ENCODE results near the gene CALML4.
"Not testable (repeated sequence)": the region's sequence is repeated elsewhere in the genome, so short reads cannot be mapped to it uniquely, and the experiment has no call there.

Gene CALML4

DNA sequence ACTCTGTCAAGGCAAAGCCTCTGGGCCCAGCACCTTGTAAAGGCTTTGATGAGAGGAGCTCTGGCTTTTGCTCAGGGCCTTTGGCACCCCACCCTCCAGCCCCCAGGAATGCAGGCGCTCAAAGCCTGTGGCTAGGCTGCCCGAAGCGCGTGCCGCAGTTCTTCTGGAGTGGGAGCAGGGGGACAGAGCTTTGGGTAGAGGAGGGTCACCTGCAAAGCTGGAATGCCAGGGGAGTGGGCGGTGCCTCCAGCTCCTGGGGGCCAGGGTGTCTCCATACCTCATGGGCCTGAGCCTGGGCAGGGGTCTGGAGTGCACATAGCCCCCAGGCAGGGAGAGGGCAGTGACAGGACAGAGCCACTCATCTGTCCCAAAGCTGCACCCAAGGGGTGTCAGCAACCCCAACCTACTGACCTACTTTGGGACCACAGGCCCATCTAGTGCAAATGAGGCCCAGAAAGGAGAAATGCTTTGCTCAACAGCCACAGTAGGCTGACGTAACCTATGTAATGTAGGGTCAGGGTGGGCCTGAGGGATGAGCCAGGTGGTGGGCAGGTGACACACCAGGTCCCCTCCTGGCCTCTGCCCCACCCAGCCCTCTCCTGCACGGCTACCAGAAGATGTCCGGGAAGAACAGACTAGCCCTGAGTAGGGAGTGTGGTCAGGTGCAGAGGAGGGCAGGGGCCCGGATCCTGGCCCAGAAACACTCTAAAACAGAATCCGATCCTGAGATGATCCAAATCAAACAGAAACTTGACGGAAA lies 2.2 kb upstream of the CALML4 start:
- no peak for DNase-seq

GRCh38 chr15:68206711-68207151 lies 1.6 kb upstream of the CALML4 start:
- DNase-seq: no peak

GRCh38 chr15:68205954-68206539 lies 915 bp upstream of the CALML4 start:
- no peak for DNase-seq

DNA sequence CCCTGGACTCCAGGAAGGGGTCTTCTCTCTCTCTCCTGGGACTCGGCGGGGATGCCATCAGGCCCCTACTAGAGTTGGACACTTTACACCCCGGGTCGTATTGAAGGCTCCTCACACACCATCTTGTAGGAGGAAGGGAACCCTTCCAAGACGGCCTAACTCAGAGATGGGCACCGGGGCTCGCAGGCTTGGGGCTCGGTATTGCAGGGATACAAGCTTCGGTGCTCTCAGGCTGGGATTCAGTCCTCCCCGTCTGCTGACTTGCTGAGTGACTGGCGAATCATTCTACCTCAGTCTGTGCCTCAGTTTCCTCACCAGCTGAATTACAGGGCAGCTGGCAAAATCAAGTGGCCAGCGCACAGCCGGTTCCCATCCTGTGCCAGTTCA lies 419 bp upstream of the CALML4 start:
- DNase-seq: no peak

DNA sequence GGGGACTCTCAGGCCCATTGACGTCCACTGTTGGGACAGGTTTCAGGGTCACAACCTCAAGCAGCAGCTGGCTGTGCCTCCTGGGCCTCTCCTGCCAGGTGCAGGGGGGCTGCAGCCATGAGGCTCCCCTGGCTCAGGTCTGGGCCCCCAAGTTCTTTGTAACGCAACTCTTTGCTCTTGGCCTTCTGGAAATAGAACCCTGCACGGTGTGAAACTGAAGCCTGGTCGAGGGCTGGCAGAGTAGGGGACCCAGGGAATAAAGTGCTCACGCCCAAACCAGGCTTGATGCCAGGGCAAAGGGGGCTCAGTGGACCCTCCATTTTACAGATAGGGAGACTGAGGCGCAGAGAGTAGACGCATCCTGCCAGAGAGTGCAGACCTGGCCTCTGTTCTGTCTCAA lies 771 bp downstream of the CALML4 start:
- no peak for DNase-seq

DNA sequence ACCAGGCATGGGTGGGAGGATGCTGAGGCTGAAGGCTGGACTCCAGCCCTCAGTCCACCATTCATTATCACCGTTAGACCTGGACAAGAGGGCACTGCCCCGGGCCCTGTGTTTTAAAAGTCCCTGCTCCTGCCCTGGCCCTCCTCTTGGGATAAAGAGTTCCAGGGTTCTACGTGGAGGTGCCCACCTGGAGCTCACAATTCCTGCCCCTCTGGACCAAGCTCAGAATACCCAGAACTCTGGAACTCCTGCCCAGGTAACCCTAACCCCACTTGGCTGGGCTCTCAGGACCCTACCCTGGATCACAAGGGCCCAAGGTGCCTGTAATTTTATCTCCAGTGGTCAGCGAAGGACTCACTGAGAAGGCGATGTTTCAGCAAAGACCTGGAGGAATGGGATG lies 1.2 kb downstream of the CALML4 start:
- no peak for DNase-seq

DNA sequence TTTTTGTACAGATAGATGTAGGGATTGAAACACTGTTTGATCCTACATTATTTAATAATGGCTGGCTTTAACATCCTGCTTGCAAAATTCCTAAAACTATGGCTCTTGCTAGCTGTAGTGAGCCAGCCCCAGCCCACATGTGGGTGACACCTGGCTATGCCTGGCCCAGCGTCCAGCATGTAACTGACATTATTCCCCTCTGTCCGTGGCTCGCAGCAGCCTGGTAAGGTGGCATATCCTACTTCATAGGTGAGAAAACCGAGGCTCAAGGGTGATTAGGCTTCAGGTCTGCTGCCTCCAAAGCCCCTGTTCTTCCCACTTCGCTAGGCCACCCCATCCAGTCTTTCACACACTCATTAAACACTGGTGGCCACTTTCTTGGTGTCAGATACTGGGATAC lies 1.6 kb downstream of the CALML4 start:
- no peak for DNase-seq

DNA sequence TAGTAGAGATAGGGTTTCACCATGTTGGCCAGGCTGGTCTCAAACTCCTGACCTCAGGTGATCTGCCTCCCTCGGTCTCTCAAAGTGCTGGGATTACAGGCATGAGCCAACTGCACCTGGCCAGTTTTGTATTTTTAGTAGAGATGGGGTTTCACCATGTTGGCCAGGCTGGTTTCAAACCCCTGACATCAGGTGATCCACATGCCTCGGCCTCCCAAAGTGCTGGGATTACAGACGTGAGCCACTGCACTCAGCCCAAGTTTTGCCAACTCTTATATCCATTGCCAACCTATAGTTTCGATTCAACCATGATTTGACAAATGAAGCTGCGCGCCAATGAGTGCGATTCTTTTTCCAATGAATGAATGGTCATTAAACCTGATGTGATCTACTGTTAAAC lies 2.1 kb downstream of the CALML4 start:
- DNase-seq: not testable (repeated sequence)

GRCh38 chr15:68201879-68202261 lies 3.3 kb downstream of the CALML4 start:
- no peak for DNase-seq

DNA sequence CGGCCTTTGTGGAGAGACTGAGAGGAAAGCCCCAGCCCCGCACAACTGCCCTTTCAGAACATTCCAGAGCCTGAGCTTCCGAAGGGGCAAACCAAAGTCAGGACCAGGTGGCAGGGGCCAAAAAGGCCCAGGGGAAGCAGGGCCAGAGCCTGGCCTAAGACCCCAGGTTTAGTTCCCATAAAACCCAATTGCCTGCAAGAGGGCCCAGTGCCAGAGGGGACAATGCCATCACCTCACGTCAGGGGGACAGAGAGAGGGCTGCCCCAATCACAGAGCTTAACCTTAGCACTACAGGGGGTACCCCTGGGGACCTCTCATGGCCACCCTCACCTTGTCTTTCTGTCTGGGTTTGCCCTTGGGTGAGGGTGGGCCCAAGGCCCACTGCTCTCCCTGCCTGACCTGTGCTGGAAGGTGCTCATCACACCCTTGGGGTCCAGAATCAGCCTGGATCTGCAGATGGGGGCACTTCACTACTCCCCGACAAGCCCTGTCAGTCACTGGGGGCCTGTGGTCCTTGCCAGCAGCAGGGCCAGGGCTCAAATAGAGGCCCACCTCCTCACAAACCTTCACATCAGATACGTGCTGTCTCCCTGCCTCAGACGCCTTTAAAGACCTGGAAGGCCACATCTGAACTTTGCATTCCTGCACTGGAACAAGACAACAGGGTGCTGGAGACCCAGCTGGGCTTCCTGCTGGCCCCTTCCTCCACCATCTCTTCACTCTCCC lies 3.8 kb downstream of the CALML4 start:
- no peak for DNase-seq

- no peak for DNase-seq
Observed at GRCh38 chr15:68200016-68200861, 4.9 kb downstream of the CALML4 start.

DNA sequence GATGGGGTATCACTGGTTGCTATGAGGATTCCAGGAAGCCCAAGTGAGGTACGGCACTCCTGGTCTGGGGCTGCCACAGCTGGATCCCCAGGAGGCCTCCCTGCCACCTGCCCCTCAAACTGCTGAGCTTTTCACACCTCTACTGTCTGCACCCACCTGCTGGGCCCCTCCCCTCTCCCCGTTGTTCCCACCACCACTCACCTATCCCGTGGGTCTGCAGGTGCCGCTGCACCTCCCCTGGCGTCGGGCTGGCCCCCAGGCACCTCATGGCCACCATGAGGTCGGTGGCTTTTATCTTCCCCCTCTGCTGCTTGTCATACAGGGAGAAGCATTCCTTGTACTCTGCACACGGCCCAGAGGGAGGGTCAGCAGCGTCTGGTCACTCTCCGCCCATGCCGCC lies 5.8 kb downstream of the CALML4 start:
- DNase-seq: no peak

- DNase-seq: no peak
Observed at GRCh38 chr15:68197661-68198437, 7.3 kb downstream of the CALML4 start.

DNA sequence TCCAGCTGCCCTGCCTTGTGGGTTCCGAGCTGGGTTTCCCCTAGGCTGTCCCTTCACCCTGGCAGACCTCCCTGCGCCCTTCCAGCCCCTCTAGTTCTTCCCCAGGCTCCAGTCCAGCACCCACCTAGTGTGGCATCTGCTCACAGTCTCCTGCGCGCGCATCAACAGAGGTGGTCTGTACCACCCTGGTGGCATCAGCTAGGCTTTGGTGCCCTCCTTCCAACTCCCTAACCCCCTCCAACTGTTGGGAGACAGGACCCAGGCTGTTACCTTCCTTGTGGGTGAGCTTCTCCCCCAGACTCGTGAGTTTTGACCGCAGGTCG lies 8.0 kb downstream of the CALML4 start:
- no peak for DNase-seq

DNA sequence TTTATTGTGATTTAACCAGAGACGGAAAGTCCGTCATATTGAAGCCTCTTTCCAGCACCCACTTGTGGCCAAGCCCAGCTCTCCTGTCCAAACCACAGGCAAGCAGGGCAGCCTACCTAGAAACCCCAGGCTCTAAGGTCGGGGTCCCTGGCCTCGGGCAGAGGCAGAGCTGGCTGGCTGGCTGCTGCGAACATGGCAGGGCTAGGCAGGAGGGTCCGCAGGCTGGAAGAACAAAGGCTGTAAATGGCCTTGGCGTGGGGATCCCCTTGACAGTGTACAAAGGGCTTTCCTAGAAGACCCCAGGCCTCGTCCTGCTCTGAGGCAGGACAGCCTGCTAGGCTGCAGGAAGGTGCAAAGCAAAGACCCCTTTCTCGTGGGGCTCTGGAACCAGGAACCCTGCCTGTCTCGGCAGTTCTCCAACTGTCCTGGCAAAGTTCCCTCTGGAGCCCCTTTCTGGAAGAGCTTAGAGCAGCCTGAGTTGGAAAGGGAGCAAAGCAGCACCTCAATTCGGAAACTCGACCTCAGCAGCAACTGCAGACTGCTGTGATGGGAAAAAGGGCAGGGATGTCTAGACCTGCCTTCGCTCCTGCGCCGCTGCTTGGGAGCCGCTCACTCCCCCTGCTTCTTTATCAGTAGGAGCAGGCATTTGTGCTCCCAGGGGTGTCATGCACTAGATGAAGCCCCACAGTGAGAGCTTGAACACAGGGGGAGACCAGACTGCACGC lies 8.5 kb downstream of the CALML4 start:
- DNase-seq: no peak

DNA sequence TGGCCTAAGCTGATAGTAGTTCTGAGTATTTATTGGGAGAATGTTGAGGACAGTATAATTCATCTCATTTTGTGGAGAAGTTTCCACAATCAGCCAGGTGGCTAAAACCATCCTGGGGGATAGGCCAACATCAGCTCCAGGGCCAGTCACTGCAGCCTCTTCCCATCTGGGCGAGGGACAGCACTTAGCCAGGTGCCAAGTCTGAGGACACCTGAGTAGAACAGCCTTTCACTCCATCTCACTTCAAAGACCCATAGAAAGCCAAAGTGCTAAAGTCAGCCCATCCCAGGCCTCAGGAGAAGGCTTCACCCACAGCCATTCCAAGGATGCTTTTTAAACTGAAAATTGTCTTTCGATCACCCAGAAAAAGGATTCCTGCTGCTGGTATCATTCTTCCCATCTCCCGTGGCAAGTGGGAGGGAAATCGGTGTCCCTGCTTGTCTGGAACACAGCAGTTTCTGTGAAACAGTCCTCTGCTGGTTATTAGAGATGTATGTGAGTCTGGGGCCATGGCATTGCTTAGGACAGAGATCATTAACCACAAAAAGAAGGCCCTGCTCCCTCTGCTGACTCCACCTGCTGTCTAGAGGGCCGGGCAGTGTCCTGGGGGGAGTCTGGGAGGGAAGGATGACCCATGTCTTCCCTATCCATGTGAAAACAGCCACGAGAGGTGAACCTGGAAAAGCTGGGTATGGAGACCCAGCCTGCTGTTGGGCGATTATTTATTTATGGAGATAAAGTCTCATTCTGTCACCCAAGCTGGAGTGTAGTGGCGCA lies 9.6 kb downstream of the CALML4 start:
- no peak for DNase-seq

- DNase-seq: peak in 1 of 2 donors; percentile 21
Observed at GRCh38 chr15:68192804-68193486, 12.2 kb downstream of the CALML4 start.

- DNase-seq: no peak
Observed at GRCh38 chr15:68192117-68192516, 13.0 kb downstream of the CALML4 start.

GRCh38 chr15:68191555-68191954 lies 13.6 kb downstream of the CALML4 start:
- DNase-seq: no peak

DNA sequence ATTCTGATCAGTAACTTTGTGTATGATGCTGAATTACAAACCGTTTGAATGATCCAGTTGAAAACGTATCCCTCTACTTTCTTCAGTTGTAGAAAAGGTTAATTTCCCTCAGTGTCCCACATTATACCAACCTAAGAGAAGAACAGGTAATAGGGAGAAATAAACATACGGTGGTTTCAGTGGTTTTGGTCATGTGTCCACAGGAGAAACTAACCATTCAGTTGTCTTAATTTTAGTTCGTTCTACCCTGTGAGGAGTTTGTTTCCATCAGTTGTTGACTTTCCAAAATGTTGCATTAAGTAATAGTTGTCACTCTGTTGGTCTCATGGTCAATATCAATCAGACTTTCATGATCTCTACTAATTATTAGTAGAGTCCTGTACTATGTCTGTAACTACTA lies 15.1 kb downstream of the CALML4 start:
- no peak for DNase-seq

All from hippocampal formation (tissue), 2 donors.